Measurements from ENCODE around the gene BAG1. TPM values are rescaled to one million over a fixed set of nuclear protein-coding genes. Genes with fewer than 3 reads are reported as not detected.

Gene BAG1
- total RNA-seq, 1 experiment from 2014 or later = 51.2 TPM

DNA sequence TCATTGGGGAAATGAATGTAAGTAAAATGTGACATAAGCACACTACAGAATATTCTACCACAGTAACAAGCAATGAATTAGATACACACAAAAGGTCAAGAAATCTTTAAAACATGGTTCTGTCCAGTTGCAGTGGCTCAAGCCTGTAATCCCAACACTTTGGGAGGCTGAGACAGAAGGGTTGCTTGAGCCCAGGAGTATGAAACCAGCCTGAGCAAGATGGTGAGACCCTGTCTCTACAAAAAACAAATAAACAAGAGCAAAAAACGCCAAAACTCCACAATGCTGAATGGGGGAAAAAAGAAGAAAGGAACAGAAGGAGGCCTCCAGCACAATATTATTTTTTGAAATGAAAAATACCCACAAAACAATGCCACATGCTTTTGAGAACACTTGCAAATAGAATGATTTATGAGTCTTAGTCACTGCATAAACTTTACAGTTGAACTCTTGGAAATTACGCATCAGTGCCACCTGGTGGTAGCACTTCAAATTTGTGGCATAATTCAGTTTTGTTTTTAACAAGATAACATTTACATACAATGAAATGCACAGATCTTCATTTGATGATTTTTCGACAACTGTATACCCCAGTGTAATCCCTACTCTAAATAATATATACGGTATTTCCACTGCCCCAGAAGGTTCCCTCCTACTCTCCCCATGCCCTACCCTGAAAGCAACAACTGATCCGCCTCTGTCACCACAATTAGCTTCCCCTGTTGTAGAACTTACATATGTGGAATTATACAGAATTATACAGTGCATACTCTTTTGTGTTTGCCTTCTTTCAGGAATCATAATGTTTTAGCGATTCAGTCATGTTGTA is 39.0 kb downstream of the BAG1 start:
- no peaks in the 10 kb centered on the region for H3K27me3 Mint-ChIP-seq (ENCODE audit: insufficient read depth, unreplicated experiment)
- no peaks in the 10 kb centered on the region for H3K27me3 ChIP-seq (replicated peaks; ENCODE audit: control insufficient read depth, insufficient read depth, low read length)
- no peak overlapping the region for H3K4me3 ChIP-seq (ENCODE audit: low read depth, low read length)
- peaks cover 9% of the 10 kb centered on the region for H3K36me3 Mint-ChIP-seq (ENCODE audit: insufficient read depth, unreplicated experiment)
- intact Hi-C loops (cut with micrococcal nuclease; ENCODE audit: unreplicated experiment) = loop anchor here (1.0 to 2.0 kb wide), 2 partner anchors 53 to 144 kb away; no protein-coding TSS in a partner anchor
- H3K4me1 ChIP-seq = peaks cover 14% of the 10 kb centered on the region
- peaks cover 27% of the 10 kb centered on the region for H3K4me1 Mint-ChIP-seq (ENCODE audit: low read depth, unreplicated experiment)
- peak; percentile 56 to 69 for DNase-seq
- TF ChIP-seq, protein P1, sequence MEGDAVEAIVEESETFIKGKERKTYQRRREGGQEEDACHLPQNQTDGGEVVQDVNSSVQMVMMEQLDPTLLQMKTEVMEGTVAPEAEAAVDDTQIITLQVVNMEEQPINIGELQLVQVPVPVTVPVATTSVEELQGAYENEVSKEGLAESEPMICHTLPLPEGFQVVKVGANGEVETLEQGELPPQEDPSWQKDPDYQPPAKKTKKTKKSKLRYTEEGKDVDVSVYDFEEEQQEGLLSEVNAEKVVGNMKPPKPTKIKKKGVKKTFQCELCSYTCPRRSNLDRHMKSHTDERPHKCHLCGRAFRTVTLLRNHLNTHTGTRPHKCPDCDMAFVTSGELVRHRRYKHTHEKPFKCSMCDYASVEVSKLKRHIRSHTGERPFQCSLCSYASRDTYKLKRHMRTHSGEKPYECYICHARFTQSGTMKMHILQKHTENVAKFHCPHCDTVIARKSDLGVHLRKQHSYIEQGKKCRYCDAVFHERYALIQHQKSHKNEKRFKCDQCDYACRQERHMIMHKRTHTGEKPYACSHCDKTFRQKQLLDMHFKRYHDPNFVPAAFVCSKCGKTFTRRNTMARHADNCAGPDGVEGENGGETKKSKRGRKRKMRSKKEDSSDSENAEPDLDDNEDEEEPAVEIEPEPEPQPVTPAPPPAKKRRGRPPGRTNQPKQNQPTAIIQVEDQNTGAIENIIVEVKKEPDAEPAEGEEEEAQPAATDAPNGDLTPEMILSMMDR (IDR thresholded peaks at IDR 0.05; ENCODE audit: insufficient read depth in 1 of 2, low read depth in 1 of 2, low read length in 1 of 2, severe bottlenecking in 1 of 2, unreplicated experiment in 1 of 2) = peak; percentile 62 to 73
- no peaks in the 10 kb centered on the region for H3K9me3 ChIP-seq
- no peak overlapping the region for H3K27ac Mint-ChIP-seq (ENCODE audit: unreplicated experiment)
- ChIA-PET POLR2A (no interaction called here), CTCF (interaction anchor here (0.5 to 1.5 kb wide), 10 partner anchors 11 to 158 kb away, joined by 3 to 6 read pairs (median 4); partner anchors contain the start of genes B4GALT1 and SPINK4)
- no peaks in the 10 kb centered on the region for H3K9me3 Mint-ChIP-seq (ENCODE audit: unreplicated experiment)
- no peak overlapping the region for H3K4me3 Mint-ChIP-seq (ENCODE audit: unreplicated experiment)
- no peaks in the 10 kb centered on the region for H3K36me3 ChIP-seq (ENCODE audit: control insufficient read depth, insufficient read depth, low read length)
- no TSS peak for BruUV-seq (replicated peaks)

DNA sequence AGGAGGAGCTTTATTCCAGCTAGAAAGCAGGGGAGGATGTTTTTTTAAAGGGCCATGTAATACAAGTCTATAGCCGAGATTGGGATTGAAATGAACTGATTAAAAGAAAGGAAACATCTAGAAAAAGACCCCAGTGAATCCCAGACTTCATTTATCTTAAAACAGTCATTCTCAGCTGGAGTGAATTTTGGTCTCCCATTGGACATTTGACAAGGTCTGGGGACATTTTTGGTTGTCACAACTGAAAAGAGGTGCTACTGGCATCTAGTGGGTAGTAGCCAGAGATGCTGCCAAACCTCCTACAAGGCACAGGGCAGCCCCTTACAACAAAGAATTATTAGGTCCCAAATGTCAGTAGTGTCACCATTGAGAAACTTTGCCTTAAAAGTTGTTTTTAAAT is 40.8 kb downstream of the BAG1 start:
- peaks cover 5% of the 10 kb centered on the region for H3K36me3 Mint-ChIP-seq (ENCODE audit: insufficient read depth, unreplicated experiment)

DNA sequence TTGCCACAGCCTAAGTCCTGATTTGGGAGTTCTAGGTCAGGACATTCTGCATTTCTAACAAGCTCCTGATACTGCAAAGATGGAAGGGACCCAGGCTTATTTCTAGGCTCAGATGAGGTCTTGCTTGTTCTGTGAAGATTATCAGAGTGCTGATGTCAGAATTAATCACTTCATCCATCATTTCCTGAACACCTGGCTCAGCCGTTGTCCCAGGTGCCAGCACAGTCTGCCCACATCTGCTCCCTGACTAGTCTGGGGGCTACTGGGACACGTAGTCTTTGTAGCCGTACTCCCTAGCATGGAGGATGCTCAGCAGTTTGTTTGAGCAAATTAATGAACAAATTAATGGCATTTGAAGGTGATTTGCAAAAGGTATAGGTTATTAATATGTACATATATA is 42.5 kb downstream of the BAG1 start:
- TF ChIP-seq, protein P1 (IDR thresholded peaks at IDR 0.05; ENCODE audit: insufficient read depth in 1 of 2, low read depth in 1 of 2, low read length in 1 of 2, severe bottlenecking in 1 of 2, unreplicated experiment in 1 of 2) = no peak
- no peak for DNase-seq
- no peaks in the 10 kb centered on the region for H3K9me3 Mint-ChIP-seq (ENCODE audit: unreplicated experiment)
- no peaks in the 10 kb centered on the region for H3K27me3 Mint-ChIP-seq (ENCODE audit: insufficient read depth, unreplicated experiment)
- no TSS peak for BruUV-seq (replicated peaks)
- POLR2A ChIA-PET = no interaction called here
- H3K4me3 Mint-ChIP-seq (ENCODE audit: unreplicated experiment) = no peak overlapping the region
- Histone ChIP-seq H3K4me3 (ENCODE audit: low read depth, low read length) (no peak overlapping the region), H3K27me3 (replicated peaks; ENCODE audit: control insufficient read depth, insufficient read depth, low read length) (no peaks in the 10 kb centered on the region), H3K4me1 (no peaks in the 10 kb centered on the region; the same call in 1 of the 2 replicates), H3K9me3 (no peaks in the 10 kb centered on the region), H3K36me3 (ENCODE audit: control insufficient read depth, insufficient read depth, low read length) (no peaks in the 10 kb centered on the region)
- CTCF ChIA-PET = no interaction called here
- H3K4me1 Mint-ChIP-seq (ENCODE audit: low read depth, unreplicated experiment) = peaks cover 18% of the 10 kb centered on the region
- peaks cover 5% of the 10 kb centered on the region for H3K36me3 Mint-ChIP-seq (ENCODE audit: insufficient read depth, unreplicated experiment)
- intact Hi-C loops (cut with micrococcal nuclease; ENCODE audit: unreplicated experiment) = no loop called here
- H3K27ac Mint-ChIP-seq (ENCODE audit: unreplicated experiment) = no peak overlapping the region

More for the DNA sequence above, 40.8 kb downstream of the BAG1 start:
- Histone ChIP-seq H3K27me3 (replicated peaks; ENCODE audit: control insufficient read depth, insufficient read depth, low read length) (no peaks in the 10 kb centered on the region), H3K9me3 (no peaks in the 10 kb centered on the region), H3K4me3 (ENCODE audit: low read depth, low read length) (no peak overlapping the region), H3K36me3 (ENCODE audit: control insufficient read depth, insufficient read depth, low read length) (no peaks in the 10 kb centered on the region), H3K4me1 (no peaks in the 10 kb centered on the region; the same call in 1 of the 2 replicates)
- DNase-seq = no peak
- H3K27me3 Mint-ChIP-seq (ENCODE audit: insufficient read depth, unreplicated experiment) = no peaks in the 10 kb centered on the region
- TF ChIP-seq, protein P1 (IDR thresholded peaks at IDR 0.05; ENCODE audit: insufficient read depth in 1 of 2, low read depth in 1 of 2, low read length in 1 of 2, severe bottlenecking in 1 of 2, unreplicated experiment in 1 of 2) = no peak
- intact Hi-C loops (cut with micrococcal nuclease; ENCODE audit: unreplicated experiment) = loop anchor here (2.0 kb wide), 1 partner anchor 51 kb away; no protein-coding TSS in a partner anchor
- H3K4me3 Mint-ChIP-seq (ENCODE audit: unreplicated experiment) = no peak overlapping the region
- no peak overlapping the region for H3K27ac Mint-ChIP-seq (ENCODE audit: unreplicated experiment)
- ChIA-PET CTCF (interaction anchor here (0.5 to 0.6 kb wide), 2 partner anchors 29 to 94 kb away, joined by 3 read pairs; no protein-coding TSS in a partner anchor), POLR2A (no interaction called here)
- no TSS peak for BruUV-seq (replicated peaks)
- H3K4me1 Mint-ChIP-seq (ENCODE audit: low read depth, unreplicated experiment) = peaks cover 18% of the 10 kb centered on the region
- H3K9me3 Mint-ChIP-seq (ENCODE audit: unreplicated experiment) = no peaks in the 10 kb centered on the region

Measured in Caco-2 (cell line).